ENCODE data around the gene PLD1.
A peak's percentile ranks its signal among the peaks of the same experiment; 100 is the strongest.

Gene PLD1

DNA sequence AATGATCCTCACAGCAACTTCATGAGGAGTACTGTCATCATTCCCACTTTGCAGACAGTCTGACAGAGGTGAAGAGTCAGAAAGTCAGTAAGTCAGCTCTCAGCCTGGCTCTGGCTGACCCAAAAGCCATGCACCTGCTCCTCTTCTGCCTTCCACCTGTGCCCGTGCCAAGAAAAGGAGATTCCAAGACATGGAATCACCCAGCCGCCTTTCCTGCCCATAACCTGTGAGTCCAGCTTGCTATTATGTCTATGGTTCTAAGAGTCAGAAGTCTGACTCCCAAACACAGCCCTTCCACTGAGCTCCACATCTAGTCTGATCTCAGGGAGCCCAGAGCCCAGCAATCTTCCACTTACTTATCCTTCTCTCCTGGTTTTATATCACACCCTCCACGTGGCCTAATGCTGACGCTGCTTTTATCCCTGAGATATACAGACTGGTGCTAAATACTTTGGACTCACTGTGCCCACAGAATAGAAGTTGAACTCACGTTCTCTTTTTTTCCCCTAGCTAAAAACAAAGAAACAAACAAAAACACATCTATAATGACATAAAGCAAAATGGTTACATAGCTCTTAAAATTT lies 66.0 kb downstream of the PLD1 start:
- DNase-seq = no peak

DNA sequence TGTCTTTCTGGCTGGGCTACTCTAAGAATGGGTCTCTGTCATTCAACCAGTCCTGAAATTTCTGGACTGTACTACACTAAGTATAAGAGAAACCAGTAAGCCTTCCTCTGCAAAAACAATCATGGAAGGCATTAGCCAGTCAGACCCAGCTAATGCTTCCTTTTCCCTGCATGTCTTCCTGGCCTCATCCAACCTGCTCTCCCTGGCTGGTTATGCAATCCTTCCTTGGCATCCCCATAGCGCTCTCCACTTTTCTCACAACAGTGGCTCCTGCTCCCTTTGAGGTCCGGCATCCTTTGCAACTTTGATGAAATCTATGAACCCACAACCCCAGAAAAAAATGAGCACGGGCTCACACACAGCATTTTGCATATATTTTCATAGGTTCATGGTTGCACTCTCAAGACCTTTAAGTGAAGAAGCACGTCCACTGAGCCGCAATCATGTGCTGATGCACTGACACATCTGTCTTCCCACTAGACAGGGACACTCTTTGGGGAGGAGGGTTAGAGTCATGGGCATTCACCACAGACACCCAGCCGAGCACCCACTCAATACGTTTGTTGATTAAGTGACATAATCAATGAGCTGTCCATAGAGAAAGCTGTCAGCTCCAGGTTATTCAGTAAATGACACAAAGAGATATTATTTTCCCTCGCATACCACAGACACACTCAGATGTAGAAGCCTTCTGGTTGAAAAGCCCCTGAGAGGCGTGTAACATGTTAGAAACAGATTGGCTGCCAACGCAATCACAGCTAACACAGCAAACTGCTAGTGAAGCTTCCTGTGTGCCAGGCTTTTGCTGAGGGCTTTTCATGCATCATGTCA lies 66.7 kb downstream of the PLD1 start:
- no peak for DNase-seq

DNA sequence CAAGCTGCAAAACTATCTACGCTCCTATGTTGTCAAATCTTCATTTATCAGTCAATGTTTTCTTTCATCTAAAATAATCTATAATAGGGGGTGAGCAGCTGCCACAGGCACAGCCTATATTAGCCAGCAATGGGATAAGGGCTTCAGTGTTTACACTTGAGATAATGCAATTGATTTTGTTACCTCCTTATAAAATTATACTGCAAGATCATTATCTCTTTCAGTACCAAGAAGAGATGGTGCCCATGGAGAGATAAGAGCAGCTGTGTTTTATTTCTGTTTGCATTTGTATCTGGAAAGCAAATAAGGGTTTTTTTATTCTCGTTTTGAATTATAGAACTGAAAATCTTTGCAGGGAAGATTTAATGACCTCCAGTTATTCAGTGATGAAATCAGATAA lies 68.9 kb downstream of the PLD1 start:
- DNase-seq = no peak

DNA sequence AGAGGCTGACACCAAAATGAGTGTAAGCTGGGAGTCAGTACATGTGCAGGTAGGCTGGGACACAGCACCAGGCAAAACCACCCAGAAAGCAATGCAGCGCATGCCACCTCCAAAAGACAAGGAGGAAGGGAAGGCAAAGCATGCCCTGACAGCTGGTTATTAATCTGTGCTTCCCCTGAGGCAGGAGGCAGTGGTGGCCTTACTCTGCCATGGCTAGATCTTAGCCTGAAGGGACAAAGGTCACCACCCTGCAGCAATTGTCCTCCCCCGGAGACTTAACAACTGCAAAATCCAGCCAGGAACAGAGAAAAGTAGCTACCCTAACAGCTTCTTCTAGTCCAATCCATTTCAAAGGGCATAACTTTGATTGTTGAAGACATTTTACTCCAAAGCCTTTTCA lies 73.7 kb downstream of the PLD1 start:
- DNase-seq = no peak

DNA sequence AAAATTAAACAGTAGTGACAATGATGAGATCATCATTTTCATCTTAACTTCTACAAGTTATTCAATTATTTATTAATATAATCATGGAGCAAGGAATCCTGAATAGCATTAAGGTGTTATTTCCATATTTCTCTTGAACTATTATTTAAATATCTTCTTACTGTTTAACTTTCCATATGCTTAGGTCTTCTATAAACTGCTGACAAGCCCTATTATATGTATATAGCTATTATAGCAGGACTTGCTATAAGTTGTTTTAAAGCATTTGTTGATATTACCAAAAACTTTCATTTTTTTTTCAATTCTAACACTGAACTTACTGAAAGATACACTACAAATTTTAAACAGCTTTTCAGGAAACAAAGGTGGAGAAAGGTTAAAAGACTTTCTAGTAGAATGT lies 76.7 kb downstream of the PLD1 start:
- DNase-seq = no peak

DNA sequence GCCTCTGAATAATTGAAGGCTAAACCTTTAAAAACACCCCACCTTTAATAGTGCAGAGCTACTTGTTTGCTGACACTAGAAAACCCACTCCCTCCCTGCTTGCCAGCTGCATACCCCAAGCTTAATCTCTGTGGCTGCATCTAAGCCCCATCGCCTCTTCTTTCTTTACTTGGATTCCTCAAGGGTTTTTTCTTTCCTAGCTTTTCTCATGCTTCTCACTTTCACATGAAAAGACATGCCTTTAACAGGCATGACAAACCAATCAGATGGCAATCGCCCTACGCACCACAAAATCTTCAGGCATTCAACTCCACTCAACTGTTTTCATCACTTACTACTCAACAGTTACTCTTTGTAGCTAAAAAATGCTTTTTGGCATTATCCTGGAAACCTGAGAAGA lies 77.5 kb downstream of the PLD1 start:
- no peak for DNase-seq

DNA sequence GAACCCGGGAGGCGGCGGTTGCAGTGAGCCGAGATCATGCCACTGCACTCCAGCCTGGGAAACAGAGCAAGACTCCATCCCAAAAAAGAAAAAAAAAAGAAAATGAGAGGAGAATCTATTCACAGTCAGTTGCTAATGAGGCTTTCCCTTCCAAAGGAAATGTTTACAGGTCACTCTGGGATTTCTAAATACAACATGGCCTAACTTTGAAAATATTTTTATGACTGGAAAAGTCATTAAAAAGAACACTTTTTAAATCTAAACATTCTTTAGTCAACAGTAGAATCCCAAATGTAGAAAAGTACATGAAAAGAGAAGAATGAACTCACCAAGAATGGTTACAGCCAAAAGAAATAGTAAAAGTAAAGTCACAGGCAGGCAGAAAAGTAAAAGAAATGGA lies 78.6 kb downstream of the PLD1 start:
- no peak for DNase-seq

DNA sequence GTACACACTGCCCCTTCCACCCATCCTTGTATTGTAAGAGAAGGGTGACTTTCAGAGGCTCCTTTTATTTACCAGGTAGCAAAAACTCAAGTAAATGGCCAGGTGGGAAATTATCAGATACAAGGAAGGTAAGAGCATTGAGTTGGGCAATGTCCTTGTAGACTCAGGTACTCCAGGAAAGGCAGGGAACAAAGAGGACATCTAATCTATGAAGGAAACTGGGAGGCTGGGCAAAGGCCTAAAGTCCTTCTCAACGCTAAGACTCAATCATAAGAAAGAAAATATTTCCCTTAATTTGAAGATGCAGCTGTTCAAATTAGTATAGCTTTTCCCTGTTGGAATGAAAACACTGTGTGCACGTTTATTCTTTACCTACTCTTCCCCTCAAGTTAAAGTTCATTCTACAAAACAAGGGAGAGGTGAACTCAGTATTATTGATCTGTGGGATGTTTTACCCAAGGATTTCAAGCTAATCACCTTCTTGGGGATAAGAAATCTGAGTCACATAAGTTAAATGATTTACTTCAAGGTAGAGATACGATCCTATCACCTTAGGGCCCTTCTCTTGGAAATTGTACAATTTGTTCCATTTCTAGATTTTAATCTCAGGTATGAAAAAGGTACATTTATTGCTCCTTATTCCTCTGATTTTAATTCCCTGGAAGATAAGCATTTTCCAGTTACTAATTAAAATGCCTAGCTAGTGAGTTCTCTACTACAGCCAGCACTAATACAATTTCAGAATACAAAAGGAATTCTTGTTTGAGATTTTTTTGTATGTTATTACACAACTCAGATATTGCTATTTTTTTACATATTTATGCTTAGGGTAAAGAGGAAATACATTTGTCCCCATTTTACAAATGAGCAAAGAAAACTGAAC lies 80.6 kb downstream of the PLD1 start:
- no peak for DNase-seq

DNA sequence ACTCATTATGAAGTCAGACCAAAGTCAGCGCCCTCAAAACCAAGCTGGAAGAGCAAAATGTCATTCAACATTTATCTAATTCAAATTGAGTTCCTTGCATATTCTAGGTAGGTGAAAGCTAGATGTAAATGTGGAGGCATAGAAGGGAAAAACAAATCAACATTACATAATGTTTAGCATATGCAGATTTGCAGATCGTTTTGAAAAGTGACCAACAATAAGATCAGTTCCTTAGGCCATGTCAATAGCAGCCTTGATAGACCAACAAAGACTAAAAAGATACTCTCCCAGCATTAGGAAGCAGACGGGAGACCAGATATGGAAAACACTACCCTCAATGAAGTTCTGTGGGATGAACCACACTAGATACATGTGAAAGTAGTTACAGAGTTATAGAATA lies 83.0 kb downstream of the PLD1 start:
- DNase-seq = no peak

DNA sequence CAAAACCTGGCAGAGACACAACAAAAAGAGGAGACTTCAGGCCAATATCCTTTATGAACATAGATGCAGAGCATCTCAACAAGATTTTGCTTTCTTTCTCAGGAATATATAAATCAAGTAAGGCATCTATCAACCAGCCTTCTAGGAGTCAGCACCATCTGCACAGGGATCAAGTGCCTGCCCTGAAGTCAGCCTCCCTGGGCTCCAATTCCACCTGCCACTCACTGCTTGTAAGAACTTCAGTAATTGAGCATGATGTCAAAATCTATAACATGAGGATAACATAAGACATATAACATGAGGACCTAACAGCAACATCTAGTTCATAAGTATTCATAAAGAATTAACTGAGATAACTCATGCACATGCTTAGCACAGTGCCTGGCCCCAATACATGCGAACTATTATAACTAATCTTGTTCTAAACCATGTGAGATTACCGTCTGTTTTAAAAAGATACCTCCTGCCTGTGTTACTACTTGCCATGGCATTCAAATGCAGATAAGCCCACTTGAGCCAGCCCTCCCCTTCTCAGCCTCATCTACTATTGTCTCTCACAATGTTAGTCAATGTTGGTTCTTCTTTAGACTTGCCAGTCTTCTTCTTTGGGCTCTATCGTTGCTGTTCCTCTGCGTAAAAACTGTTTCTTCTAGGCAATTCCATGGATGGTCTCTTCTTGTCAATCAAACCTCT lies 91.6 kb downstream of the PLD1 start:
- DNase-seq = peak; percentile 35

DNA sequence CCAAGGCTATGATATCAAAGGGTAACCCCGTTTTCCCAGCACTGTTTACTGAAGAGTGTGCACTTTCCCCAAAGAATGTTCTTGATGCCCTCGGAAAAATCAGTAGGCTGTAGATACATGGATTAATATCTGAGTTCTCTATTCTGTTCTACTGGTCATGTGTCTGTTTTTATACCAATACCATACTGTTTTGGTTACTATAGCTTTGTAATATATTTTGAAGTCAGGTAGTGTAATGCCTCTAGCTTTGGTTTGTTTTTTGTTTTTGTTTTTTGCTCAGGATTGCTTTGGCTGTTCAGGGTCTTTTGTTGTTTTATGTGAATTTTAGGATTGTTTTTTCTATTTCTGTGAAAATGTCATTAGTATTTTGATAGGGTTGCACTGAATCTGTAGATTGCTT lies 95.1 kb downstream of the PLD1 start:
- DNase-seq = no peak

DNA sequence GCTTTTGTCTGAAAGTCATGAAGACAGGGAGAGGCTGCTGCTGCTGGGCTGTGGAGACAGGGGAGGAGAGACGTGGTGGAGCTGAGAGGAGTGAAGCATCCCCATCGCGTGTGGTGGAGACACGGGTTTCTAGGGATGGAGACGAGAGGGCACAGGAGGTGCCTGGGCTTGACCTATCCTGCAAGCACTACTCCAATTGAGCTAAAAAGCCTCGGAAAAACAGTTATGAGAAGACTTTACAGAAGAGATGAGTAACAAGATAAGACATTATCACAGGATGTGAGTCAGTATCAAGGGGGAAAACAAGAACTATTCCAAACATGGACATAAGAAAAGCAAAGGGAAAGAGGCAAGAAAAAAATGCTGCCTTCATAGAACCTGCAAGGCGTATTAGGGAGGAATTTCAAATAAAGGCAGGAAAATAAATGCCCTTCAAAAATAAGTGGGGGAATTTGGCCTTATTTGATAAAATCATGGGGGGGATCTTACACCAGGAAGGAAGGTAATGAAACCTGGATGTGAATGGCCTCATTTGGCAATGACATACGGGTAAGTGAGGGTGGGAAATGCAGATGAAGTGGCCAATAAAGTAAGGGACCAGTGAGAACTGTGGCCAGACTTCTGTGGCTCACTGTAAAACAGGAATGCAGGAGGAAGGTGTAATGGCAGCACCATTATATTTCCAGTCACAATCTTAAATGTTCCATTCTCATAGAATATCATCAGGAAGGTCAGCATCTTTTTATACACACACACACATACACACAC lies 97.9 kb downstream of the PLD1 start:
- DNase-seq = no peak

DNA sequence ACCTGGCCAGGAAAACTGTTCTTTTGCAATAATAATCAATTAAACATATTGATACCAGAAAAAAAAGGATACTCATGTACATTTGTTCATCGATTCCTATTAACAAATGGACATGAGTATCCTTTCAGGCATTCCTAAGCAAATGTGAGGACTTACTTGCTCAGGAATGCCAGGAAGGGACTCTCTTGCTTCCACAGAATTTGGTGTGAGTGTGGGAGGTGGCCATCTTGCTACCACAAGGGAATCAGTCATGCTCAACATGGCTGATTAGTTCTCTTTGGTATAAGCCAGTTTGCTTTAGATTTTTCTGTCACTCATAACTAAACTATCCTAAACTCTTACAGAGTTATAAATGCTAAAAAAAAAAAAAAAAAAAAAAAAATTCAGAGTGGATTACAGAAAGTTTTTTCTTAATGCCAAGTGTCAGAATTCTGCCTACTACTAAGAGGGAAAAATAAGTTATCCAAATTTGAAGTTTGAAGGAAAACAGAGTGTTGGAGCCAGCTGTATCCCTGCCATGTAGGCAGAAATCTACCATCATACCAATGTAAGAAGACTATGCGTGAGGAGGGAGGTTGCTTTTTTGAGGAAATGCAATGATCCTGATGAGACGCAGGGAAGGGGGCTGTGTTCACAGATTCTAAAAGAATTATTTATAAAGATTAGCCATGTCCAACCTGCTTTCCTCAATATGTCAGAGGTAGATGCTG lies 98.7 kb downstream of the PLD1 start:
- DNase-seq = no peak

DNA sequence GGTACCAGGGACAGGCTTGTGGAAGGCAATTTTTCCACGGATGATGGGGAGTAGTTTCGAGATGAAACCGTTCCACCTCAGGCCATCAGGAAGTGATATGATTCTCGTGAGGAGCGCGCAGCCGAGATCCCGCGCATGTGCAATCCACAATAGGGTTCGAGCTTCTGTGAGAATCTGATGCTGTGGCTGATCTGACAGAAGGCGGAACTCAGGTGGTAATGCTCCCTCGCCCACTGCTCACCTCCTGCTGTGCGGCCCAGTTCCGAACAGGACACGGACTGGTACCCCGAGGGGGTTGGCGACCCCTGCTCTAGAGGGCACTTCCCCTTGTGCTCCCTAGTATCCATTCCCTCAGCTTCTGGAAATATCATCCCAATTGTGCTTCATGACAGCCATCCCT lies 99.9 kb downstream of the PLD1 start:
- DNase-seq = no peak

DNA sequence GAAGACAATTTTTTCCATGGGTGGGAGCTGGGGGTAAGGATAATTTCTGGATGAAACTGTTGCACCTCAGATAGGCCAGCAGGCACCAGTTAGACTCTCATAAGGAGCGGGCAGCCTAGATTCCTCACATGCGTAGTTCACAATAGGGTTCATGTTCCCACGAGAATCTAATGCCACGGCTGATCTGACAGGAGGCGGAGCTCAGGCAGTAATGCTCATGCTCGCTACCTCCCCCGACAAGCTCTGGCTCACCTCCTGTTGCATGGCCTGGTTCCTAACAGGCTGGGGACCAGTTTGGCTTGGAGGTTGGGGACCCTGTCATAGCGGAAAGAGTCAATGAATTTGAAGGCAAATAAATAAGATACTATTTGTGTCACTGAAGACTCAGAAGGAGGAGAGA lies 105.5 kb downstream of the PLD1 start:
- no peak for DNase-seq

DNA sequence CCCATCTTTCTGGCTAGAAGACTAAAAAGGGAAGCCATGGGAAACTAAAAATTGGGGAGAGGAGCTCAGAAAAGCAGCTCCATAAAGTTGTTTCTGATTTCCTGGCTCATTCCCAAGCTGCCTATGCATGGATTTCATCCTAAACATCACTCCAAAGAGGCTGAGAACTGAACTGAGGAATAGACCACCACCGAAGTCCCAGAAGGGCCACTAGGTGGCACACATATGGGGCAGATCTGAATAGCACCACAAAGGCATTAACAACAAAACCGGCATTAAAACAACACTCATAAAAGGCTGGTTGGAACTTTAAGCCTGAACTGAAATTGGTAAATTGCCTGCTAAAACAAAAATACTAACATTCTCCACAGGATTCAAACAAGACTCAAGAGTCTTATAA lies 106.3 kb downstream of the PLD1 start:
- peak; percentile 67 for DNase-seq

DNA sequence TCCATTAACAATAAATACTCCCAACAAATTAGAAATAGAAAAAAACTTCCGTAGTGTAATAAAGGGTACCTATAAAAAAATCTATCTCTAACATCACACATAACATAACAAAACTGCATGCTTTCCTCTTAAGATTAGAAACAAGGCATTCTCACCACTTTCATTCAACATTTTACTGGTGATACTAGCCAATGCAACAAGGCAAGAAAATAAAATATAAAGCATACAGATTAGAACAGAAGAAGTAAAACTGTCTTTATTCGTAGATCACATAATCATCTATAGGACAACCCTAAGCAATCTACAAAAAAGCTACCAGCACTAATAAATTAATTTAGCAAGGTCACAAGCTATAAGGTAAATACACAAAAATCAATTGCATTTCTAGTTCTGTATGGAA lies 107.1 kb downstream of the PLD1 start:
- no peak for DNase-seq

DNA sequence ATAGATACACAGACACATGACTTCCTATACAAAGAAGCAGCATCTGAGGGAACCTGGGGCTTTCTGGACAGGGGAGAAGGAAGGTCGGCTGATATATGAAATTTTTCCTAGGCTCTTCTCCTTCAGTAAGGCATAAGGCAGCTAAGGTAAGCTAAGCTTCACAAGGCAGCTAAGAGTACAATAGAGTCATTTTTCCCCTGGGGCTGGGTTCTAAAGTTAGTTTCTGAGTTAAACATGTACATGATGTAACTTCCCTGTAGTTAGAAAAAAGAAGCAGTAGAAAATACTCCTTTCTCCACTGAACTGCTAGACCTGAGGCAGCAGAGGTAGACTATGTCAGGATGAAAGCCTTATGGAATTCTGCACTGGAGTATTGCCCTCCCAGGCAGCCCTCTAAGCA lies 109.6 kb downstream of the PLD1 start:
- DNase-seq = no peak

DNA sequence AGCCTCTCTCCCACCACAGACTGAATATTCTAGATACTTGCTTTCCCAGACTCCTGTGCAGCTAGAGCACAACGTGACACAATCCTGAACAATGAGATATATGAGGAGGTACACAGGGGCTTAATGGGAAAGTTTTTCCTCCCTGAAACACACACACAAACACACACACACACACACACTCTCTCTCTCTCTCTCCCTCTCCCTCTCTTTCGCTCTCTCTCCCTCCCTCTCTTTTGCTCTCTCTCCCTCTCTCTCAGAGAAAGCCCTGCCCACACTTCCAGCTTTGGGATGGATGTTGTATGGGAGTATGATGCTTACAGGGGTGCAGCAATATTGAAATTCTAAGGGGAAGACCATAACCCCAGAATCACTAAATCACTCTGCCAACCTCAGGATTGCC lies 110.1 kb downstream of the PLD1 start:
- no peak for DNase-seq

DNA sequence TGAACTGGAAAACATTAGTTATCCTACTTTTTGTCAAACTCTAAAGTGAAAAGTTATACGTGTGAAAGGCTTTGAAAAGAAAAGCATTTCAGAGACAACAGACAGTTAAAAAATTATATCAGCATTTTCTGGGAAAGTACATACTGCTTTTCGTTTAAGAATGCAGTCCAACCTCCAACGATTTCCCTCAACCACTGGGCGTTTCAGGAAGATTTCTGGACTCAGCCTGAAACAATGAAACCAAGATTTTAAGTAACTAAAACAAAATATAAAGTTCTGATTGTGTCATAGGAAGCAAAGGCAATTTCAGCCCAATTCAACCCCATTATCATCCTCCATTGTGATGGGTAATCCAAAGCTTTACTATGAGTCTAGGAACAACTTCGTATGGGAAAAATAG lies 110.7 kb downstream of the PLD1 start:
- no peak for DNase-seq

DNA sequence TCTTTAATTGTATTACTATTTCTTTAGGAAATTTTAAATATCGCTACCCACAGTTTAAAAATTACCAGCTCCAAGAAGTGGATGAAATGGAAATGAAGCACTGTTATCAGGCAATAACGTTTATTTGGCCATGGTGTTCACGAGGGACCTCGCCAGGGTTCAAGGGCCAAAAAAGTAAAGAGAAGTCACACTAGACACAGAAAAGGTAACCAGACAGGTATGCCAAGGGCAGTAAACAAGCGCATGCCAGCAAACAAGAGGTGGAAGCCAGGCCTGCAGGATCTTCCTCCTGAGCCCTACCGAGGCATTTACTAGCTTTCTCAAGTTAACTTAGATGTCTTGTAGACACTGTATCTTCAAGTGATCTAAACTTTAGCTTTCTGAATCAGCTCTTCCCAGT lies 113.5 kb downstream of the PLD1 start:
- DNase-seq = no peak

DNA sequence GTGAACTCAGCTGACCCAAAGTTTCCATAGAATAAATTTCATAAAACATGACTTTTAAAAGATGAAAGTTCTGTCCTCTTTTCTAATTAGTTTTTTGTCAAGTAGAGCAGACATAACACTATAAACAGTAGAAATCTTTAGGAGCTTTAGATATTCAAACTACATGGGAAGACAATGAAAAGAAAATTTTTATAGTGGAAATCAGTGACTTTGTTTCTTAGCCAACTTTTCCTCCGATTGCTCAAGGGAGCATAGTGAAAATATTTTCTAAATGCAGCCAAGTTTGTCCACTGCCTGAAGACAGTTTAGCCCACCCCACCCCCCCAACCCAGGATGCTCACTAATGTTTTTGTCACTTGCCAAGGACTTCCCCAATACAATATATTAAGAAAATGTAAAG lies 114.9 kb downstream of the PLD1 start:
- DNase-seq = no peak
